Fibroblast of skin of right quadriceps (primary cell): Measurements from ENCODE around the gene UNC13A.

Experiments
- DNase-seq: peaks from one replicate; pipeline ENCODE4 v3.0.0-alpha.2; 2013

Gene UNC13A

GRCh38 chr19:17703824-17704463, 15.8 kb upstream of the UNC13A start:
- DNase-seq = peak; percentile 16

- no peak for DNase-seq
Measured at GRCh38 chr19:17695198-17695597, 7.0 kb upstream of the UNC13A start.

- DNase-seq = no peak
Measured at GRCh38 chr19:17692566-17692965, 4.4 kb upstream of the UNC13A start.

GRCh38 chr19:17688853-17689595, 870 bp upstream of the UNC13A start:
- no peak for DNase-seq

GRCh38 chr19:17687141-17687856, 855 bp downstream of the UNC13A start:
- DNase-seq = no peak

GRCh38 chr19:17686592-17687024, 1.5 kb downstream of the UNC13A start:
- DNase-seq = peak; percentile 17

GRCh38 chr19:17686023-17686521, 2.1 kb downstream of the UNC13A start:
- DNase-seq = peak; percentile 31

GRCh38 chr19:17685451-17686022, 2.6 kb downstream of the UNC13A start:
- DNase-seq = no peak

- DNase-seq = no peak
Measured at GRCh38 chr19:17684256-17684655, 3.9 kb downstream of the UNC13A start.

- no peak for DNase-seq
Measured at GRCh38 chr19:17683078-17683477, 5.1 kb downstream of the UNC13A start.

GRCh38 chr19:17682273-17682672, 5.9 kb downstream of the UNC13A start:
- DNase-seq = no peak

GRCh38 chr19:17681505-17682125, 6.5 kb downstream of the UNC13A start:
- DNase-seq = peak; percentile 42

GRCh38 chr19:17680230-17680722, 7.9 kb downstream of the UNC13A start:
- peak; percentile 41 for DNase-seq

- DNase-seq = no peak
Measured at GRCh38 chr19:17679526-17680229, 8.5 kb downstream of the UNC13A start.

GRCh38 chr19:17678836-17679235, 9.3 kb downstream of the UNC13A start:
- DNase-seq = no peak

- DNase-seq = no peak
Measured at GRCh38 chr19:17677002-17677401, 11.2 kb downstream of the UNC13A start.

- DNase-seq = no peak
Measured at GRCh38 chr19:17676295-17676694, 11.9 kb downstream of the UNC13A start.

GRCh38 chr19:17673937-17674799, 14.0 kb downstream of the UNC13A start:
- DNase-seq = no peak

GRCh38 chr19:17671906-17672305, 16.2 kb downstream of the UNC13A start:
- no peak for DNase-seq

GRCh38 chr19:17669419-17669818, 18.7 kb downstream of the UNC13A start:
- DNase-seq = no peak

- no peak for DNase-seq
Measured at GRCh38 chr19:17665058-17665457, 23.1 kb downstream of the UNC13A start.
